Activated CD8-positive, alpha-beta memory T cell treated with anti-CD3 and anti-CD28 coated beads, Interleukin-2, amount 50 U/mL, for 24 hours (primary cell): ENCODE measurements around the gene LRRC14B.

Source experiments
- DNase-seq: peaks from one replicate; pipeline ENCODE4 v3.0.0-alpha.2; 2020; ENCODE audit errors: extremely low read depth

Gene LRRC14B

GRCh38 chr5:174291-174600 is 17.0 kb upstream of the LRRC14B start:
- no peak for DNase-seq

DNA sequence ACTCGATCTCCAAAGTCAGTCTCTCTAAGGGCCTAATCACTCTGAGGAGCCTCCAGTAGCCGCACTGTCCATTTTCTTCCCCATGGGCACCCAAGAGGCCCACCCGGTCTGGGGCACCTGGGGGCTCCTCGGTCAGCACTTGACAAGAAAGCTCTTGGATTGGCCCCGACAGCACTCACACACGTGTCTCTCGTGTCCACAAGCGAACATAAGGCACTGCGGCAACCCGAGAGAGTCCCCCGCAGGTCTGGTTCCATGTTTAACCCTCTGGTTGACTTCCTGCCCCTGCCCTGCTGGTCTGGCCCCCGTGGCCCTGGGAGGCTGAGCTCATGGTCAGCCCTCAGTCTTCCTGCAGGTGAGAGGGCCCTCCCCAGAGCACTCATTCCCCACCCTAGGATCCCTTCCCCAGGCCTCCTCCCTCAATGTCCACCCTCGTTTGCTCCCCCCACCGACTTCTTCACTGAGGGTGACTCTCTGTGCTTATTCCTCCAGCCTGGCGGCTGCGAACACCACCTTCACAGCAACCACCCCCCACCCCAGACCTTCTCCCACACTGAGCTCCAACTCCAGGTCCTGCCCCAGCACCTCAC is 16.3 kb upstream of the LRRC14B start:
- no peak for DNase-seq

DNA sequence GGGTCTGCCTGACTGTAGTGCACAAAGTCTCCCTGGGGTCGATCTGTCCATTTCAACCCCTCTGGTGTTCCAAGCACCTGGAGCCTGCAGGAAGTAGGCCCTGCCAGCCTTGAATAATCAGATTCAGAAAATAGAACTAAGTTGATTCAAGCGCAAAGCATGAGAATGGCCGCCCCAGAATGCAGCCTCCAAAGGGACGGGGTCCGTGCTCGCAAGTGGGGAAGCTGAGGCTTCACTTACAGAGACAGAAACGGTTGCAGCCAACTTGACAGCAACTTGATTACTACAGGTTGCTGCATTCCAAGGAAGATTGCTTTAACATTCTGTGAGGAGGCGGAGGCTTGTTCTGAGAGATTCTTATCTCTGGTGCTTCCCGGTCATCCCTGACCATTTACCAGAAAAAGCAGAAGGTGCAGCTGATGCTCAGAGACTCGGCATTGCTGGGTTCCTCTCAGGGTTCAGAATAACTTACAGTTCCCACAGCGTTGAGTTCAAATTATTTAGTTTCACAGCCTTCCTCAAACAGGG is 14.9 kb upstream of the LRRC14B start:
- DNase-seq, result no peak

DNA sequence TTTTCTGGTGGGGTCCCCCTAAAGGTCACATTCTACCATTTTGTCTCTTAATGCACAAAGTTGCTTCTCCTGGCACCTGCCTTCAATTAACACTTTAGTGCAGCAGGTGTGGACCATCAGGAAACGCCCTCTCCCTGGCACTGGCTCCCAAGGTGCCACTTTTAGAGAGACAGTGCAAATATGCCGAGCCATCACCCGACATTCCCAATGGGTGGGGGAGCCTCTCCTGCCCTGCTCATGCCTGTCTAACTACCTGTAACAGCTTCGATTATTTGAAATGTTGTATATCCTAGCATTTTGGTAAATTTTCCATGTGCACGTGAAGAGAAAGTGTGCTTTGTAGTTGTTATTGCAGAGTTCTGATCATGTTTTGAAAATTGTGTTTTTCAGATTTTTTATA is 13.2 kb upstream of the LRRC14B start:
- no peak for DNase-seq

- no peak for DNase-seq
Observed at GRCh38 chr5:179401-179800, 11.9 kb upstream of the LRRC14B start.

GRCh38 chr5:180286-180918 is 10.9 kb upstream of the LRRC14B start:
- DNase-seq, result no peak

DNA sequence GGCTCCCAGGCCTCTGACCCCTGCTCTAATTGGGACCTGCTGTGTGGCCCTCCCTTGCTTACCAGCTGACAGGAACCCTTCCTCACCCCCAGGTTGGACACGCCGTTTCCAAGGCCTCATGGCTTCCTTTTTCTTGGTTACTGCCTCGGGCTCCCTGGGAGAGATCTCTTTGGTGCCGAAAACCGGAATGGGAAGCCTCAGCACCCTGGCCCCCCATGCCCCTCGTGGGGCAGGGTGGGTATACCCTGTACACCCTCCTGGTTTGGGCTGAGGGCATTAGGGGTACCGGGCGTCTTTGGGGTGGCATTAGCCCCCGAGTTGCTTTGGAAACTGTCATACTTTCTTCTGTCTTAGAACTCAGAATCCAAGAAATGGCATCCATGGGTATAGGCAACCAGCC is 10.1 kb upstream of the LRRC14B start:
- no peak for DNase-seq

DNA sequence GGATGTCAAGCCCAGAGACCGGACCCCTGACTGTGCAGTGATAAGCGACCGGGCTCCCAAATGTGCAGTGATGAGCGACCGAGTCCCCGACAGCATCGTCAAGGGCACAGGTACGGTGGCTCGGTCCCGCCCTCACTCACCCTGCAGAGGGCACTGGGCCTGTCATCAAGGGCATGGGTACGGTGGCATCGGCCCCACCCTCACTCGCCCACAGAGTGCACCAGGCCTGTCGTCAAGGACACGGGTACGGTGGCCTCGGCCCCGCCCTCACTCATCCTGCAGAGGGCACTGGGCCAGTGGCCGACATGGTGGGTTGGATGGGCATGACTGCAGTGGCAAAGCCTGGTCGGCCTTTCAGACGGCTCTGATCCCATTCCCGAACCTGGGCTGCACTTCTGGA is 9.7 kb upstream of the LRRC14B start:
- DNase-seq, result no peak

GRCh38 chr5:182126-182525 is 9.2 kb upstream of the LRRC14B start:
- DNase-seq, result no peak

DNA sequence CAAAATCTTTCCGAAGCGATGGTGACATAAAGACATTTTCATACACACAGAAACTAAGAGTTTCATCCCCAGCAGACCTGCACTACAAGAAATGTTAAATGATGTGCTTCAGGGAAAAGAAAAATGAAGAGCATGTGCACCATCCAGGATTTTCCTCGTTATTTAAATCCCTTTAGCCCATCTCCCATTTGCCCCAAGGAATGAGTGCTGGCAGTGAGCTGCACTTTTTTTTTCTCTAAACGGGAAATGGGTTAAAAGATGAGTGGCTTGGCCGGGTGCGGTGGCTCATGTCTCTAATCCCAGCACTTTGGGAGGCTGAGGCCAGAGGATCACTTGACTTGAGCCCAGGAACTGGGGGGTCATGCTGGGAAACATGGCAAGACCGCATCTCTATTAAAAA is 6.8 kb upstream of the LRRC14B start:
- DNase-seq, result no peak

DNA sequence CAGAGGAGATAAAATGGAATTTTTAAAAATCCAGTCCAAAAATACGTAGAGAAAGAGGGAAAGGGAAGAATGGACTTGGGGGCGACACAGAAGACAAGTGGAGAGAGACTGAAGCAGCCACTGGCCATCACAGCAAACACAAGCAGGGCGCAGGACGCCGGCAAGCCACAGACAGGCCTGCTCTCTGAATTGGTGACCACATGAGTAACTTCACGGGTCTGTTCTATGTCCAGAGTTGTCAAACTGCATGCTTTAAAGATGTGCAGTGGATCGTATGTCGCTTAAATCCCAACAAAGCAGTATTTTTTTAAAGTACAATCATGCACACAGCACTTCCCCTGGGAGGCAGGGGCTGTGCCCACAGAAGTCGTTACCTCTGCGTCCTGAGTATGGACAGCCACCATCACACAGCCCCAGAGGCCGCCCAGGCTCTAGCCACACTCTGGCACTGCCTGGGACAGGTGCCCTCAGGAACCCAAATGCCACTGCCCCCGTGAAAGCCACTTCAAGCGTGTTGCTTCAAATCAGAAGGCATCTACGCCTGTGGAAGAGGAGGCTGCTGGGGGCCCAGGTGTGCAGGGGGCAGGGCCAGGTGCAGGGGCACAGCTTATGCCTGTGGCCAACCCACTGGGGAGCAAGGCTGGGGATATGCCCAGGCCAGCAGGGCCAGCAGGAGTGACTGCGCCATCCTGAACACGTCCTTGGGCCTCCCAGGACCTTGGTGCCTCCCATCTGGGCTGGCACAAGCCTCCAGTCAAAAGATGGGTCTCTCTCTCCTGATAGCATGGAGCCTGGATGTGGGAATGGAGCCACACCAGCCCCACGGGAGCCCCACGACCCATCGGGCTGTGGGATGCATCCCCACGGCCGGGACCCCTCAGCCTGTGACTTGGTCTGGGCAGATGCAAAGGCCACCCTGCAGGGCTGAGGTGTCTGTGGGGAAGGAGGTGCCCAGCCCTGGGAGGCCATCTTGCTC is 5.9 kb upstream of the LRRC14B start:
- DNase-seq, result no peak

DNA sequence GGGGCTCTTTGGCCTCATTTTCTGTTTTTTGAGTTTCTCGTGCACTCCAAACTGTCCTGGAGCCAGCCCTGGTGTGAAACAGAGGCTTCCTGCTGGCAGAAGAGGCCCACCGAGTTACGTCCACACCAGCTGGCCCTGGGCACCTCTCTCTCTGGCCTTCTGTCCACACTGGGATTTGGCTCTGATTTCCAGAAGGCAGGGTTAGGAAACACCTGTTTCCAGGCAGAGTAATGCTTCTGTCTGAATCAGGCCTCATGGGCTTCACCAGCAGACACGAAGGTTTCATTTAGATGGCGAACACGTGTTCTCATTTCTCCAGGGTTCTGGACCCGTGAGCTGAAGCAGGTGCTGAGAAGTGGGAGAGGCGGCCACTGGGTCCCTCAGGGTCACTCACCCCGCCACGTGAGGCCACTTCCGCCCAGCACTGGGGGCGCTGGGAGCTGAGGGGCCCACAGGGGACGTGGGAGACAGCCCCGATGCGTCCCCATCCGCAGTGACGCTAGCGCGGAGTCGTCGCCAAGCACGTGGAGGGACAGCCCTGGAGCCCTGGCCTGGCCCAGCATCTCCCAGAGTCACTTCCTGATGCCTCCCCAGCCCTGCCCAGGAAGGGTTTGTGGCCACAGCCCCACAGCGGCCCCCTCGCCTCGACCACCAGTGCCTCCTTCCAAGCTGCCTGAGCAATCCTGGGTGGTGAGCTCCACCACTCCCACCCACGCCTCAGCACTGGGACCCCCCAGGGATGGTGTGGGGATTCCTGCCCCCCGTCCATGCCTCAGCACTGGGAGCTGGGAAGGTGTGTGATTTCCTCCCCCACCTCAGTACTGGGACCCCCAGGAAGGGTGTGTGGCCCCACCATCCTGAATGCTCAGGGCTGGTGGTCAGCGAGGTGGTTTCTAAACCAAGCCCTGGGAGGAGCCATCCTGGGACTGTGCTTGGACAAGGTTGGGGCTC is 4.9 kb upstream of the LRRC14B start:
- no peak for DNase-seq

DNA sequence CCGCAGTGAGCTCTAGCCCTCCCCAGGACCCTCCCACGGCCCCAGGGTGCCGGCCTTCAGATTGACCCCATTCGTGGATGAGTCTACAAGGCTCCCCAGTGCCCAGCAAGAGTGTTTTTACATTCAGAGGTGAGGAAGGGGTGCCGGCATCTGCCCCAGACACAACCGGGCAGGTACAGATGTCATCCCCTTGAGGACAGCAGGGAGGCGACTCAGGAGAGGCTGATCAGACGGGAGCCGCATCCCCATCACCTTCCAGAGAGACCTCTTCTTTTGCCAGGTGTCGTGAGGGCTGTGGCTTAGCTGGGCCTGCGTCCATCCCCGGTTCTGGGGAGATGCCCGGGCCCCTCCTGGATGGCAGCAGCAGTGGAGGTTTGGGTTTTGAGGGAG is 4.3 kb upstream of the LRRC14B start:
- DNase-seq, result no peak

DNA sequence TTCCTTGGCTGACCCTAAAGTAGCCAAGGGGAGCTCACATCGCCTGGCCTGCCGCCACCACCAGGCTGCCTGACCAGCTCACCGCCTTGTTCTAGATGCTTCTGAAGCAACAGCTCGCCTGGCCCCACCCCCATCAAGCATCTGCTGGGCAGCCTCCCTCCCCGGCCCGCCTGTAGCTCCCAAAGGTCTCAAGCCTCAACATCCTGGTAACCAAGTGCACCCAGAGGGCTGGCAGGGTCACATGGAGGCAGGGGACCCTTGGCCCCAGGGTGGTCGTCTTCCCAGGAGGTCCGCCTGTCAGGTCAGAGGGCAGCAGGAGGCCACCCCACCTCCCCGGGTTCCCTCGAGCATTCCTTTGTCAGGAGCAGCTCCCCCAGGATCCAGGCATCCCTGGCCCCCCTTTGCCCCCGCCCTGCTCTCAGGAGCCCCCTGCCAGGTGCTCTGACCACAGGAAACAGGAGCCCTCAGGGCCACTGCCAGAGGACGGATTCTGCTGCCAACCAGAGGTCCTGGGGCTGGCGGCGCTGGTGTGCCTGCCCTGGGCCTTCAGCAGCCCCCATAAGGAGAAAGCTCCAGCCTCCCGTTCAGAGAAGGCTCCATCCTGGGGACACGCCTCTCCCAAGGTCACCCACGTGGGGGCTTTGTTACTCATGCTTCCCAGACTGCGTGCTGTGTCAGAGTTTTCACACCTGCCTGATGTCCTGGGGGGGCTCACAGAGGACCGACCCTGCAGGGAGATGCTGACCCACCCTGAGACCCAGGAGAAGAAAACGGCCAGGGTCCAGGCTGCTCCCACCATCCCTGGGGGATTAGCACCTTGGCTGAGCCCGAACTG is 3.5 kb upstream of the LRRC14B start:
- no peak for DNase-seq

GRCh38 chr5:188488-189481 is 2.5 kb upstream of the LRRC14B start:
- DNase-seq, result peak; percentile 78

DNA sequence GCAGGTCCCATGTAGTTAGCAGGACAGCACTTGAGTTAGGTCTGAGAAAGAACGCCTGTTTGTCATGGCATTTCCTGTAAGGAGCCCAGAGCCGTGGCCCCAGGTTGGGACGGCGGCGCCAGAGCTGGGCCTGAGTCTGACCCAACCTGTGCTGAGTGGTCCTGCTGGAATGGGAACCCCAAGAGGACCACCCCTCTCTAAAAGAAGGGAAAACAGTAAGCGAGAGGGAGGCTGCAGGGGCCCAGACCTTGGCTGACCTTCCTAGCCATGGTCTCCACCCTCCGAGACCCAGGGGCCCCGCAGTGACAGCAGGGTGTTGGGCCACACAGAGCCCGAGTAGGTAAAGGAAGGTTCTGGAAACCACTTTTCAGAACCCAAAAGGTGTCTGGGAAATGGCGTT is 1.8 kb upstream of the LRRC14B start:
- no peak for DNase-seq

GRCh38 chr5:189976-190365 is 1.3 kb upstream of the LRRC14B start:
- no peak for DNase-seq

GRCh38 chr5:190366-191035 is 794 bp upstream of the LRRC14B start:
- DNase-seq, result no peak
